ENCODE measurements around the gene ZNF513.
"Not testable (repeated sequence)": the region's sequence is repeated elsewhere in the genome, so short reads cannot be mapped to it uniquely, and the experiment has no call there.

Gene ZNF513

DNA sequence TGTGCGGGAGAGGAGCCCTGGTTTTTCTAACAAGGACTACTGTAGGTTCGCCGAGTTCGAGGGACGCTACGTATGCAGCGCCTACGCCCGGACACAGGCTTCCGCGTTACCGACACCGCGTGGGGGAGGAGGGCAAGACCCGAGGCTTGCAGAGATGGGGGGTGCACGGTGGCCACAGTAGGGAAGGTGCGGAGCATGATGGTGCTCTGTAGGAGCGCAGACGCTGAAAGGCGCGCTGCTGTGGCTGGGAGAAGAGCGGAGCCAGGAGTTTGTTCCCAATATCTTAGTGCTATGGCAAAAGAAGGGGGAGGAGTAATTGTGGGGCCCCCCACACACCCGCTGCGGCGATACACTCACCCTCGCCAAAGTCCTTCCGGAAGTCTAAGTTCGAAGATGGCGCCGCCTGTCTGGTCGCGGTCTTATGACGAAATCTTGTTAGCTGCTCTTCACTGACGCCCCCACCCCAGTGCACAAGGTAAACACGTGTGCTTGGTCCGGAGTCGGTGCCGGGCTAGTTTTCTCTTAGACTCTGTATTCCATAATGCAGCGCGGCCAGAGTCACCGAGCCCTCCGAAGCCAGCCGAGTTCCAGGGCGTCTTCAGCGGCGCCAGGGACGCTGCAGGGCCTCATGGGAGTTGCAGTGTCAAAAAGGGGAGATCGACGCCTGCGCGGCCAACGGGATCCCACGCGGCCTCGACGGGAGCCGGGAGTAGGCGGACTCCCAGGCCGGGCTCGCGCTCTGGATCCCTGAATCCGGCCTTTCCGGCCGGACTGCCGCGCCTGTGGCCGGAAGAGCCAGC lies 24.0 kb downstream of the ZNF513 start, which contains the start of gene GTF3C2:
TSS of gene GTF3C2 (minus strand) at position 383 of the 800 bp plus-strand sequence. CDS start 13,210 bp downstream, outside the sequence.
- peak; percentile 79 to 86 for DNase-seq (ENCODE audit: low read depth in 2 of 2)

DNA sequence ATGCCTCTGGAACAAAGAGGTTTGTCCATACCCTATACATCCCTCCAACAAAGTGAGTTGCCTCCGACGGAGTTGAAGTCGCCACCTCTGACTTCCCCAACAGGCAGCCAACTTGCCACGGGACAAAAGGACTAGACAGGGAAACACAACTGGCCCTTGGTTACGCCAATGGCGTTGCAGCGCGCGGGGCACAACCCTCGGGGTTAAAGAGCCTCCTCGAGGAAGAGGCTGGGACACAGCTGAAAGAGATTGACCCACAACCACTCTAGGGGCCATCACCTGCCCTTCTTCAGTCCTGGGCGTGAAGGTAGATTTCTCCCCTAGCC lies 24.5 kb downstream of the ZNF513 start:
- DNase-seq (ENCODE audit: low read depth in 2 of 2): no peak

DNA sequence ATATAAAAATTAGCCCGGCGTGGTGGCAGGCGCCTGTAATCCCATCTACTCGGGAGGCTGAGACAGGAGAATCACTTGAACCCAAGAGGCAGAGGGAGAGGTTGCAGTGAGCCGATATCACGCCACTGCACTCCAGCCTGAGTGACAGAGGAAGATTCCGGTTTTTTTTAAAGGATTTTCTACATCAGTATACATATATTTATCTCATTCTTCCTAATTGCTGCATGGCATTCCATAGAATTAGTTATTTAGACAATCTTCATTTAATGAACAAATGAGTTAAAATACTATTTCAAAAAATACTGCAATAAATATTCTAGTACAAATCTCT lies 26.0 kb downstream of the ZNF513 start:
- no peak for DNase-seq (ENCODE audit: low read depth in 2 of 2)

GRCh38 chr2:27353762-27354596 lies 26.6 kb downstream of the ZNF513 start:
- no peak for DNase-seq (ENCODE audit: low read depth in 2 of 2)

DNA sequence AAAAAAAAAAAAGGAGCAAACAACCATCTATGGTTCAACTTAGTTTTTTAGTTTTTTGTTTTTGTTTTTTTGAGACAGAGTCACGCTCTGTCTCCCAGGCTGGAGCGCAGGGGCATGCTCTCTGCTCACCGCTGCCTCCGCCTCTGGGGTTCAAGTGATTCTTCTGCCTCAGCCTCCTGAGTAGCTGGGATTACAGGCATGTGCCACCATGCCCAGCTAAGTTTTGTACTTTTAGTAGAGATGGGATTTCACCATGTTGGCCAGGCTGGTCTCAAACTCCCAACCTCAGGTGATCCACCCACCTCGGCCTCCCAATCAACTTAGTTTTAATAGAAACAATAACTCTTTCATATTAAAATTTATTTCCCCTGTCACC lies 27.2 kb downstream of the ZNF513 start:
- not testable (repeated sequence) for DNase-seq (ENCODE audit: low read depth in 2 of 2)

DNA sequence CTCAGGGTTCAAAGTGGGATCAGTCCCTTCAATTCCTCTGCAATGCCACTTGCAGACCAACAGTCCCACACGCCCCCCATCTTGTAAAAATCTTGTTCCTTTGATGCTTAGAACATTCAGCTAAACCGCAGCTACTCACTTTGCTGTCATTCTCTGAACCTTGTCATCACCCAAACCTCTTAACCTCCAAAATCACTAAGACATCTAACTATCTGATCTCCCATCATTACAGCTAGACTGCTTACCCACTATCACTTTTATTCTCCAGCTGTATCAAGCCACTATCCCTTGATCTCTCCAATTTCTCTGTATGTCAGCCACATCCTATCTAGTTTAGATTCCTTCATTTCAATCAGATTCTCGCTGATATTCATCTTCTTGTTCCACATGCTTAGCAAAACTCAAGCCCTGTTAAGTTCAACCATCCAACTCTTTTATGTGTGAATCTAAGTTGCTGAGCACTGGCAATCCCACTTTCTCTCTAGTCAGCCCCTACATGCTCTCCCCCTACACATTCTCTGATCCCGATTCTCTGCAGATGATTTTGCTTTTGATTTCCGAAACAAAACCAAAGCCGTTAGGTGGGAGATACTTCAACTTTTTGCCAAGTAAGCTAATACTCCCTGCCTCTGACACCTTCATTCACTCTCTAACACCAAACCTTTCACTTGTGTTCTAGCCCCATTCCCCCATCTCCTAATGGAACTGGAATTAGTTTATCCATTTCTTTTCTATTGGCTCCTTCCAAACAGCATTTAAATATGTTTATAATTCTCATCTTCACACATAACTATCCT lies 28.5 kb downstream of the ZNF513 start:
- no peak for DNase-seq (ENCODE audit: low read depth in 2 of 2)

GRCh38 chr2:27350106-27350693 lies 30.3 kb downstream of the ZNF513 start:
- DNase-seq (ENCODE audit: low read depth in 2 of 2): no peak

GRCh38 chr2:27347641-27348040 lies 32.9 kb downstream of the ZNF513 start:
- no peak for DNase-seq (ENCODE audit: low read depth in 2 of 2)

DNA sequence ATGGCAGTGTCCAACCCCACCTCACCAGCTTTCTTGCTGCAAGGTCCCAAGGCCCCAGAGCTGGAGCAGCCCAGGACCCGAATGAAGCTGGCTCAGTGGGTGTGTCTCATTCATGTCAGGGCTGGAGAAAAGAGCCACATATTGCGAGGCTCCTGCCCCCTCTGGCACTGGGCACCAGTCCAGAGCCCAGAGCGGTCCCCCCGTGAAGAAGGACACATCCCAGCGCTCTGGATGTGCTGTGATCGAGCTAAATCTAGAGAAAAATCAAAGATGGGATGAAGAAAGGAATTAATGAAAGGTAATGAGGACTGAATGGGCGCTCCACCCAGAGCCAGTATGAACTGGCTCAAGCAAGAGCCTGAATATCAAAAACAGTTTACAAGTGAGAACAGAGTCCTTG lies 44.4 kb downstream of the ZNF513 start:
- DNase-seq (ENCODE audit: low read depth in 2 of 2): no peak

- DNase-seq (ENCODE audit: low read depth in 2 of 2): no peak
These were observed 45.2 kb downstream of the ZNF513 start for GRCh38 chr2:27335311-27335710.

Measured in stimulated activated CD4-positive, alpha-beta T cell treated with anti-CD3 and anti-CD28 coated beads, Interleukin-1b, Interleukin-23, amount 100 ng/mL, for 4 hours (primary cell).